Omental fat pad (tissue), 4 donors: ENCODE results near the gene DBF4B. TPM values are rescaled to one million over a fixed set of nuclear protein-coding genes. Genes with fewer than 3 reads are reported as not detected.
A peak's percentile ranks its signal among the peaks of the same experiment; 100 is the strongest.

Experiments
- ATAC-seq: fragments of 150-250 bp; one replicate; pipeline ENCODE4 v1.9.1; 2016; ENCODE audit warnings: mild to moderate bottlenecking, moderate library complexity; ENCODE audit not compliant: low FRiP score
- DNase-seq: peaks from one replicate; pipeline ENCODE4 v3.0.0-alpha.2; 2019; ENCODE audit warnings: low spot score
- total RNA-seq, 4 donors: library from RNA; depleted of rRNA; stranded (reverse); fragments of >200 nt; gene quantifications; one replicate each; pipeline ENCODE4 v1.1.0, GENCODE V29; 2016
- TF ChIP-seq, protein P1 (sequence below), 3 donors: fragments of 450-650 bp; IDR thresholded peaks; one replicate each; pipeline ENCODE4 v1.5.1; 2016 to 2017; ENCODE audit warnings: antibody characterized with exemption in 3 of 3, mild to moderate bottlenecking in 3 of 3, moderate library complexity in 2 of 3

Gene DBF4B
- total RNA-seq, 4 donors from 2014 or later: 1.6 to 6.3 (median 2.5) TPM

DNA sequence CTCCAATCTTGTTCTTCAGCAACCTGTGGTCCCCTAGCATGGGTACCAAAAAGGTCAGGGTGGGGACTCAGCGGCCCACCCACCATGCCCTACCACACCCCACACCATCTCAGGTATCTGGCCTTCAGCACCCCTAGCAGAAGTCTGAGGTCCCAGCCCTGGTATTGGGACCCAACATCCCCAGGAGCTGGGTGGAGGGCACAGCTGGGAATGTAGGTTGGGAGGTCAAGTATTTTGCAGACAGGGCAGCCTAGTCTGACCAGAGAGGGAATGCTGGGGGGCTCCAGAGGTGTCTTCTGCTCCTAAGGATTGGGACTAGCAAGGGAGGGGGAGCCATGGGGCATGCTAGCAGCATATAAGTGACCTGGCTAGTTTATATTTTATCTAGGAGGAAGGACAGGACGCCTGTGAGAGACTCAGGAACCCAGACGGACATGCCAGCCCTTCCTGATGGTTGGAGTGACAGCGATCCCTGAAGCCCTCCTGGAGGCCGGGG, 49.5 kb downstream of the DBF4B start:
- TF ChIP-seq, protein P1, sequence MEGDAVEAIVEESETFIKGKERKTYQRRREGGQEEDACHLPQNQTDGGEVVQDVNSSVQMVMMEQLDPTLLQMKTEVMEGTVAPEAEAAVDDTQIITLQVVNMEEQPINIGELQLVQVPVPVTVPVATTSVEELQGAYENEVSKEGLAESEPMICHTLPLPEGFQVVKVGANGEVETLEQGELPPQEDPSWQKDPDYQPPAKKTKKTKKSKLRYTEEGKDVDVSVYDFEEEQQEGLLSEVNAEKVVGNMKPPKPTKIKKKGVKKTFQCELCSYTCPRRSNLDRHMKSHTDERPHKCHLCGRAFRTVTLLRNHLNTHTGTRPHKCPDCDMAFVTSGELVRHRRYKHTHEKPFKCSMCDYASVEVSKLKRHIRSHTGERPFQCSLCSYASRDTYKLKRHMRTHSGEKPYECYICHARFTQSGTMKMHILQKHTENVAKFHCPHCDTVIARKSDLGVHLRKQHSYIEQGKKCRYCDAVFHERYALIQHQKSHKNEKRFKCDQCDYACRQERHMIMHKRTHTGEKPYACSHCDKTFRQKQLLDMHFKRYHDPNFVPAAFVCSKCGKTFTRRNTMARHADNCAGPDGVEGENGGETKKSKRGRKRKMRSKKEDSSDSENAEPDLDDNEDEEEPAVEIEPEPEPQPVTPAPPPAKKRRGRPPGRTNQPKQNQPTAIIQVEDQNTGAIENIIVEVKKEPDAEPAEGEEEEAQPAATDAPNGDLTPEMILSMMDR (IDR thresholded peaks at IDR 0.05): no peak
- no peak for DNase-seq
- no peak for ATAC-seq

DNA sequence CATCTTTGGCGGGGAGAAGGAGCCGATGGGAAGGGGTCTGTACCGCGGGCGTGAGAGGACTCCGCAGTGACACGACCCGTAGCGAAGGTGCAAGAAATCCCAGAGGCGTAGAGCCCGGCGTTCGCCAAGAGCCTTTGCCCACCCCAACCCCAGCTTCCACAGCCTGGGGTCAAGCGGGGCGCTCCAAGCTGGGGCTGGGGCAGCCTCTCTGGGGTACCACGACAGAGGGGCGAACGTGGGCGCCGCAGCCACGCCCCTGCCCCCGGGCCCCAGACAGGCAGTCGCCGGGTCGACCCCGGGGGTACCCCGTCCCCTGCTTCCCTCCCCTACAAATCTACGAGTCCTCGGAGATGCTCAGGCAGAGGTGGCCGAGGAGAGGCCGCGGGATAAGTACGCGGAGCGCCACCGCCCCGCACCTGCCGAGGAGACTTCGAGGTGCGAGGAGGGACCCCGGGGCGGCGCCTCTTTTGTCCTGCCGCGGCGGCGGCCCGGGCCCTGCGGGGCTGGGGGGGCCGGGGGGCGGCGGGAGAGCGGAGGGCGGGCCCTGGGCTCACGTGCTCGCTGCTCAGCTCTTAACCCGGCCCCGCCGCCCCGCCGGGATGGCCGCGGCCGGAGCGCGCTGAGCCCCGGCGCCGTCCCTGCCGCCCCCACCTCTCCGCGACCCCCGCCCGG, 50.1 kb downstream of the DBF4B start, which contains the start of gene ADAM11:
Gene ADAM11 (plus strand): TSS at position 575 of the 672 bp plus-strand sequence. CDS start 212 bp downstream, outside the sequence.
- TF ChIP-seq, protein P1 (IDR thresholded peaks at IDR 0.05): no peak
- DNase-seq (no peak), ATAC-seq (no peak)

DNA sequence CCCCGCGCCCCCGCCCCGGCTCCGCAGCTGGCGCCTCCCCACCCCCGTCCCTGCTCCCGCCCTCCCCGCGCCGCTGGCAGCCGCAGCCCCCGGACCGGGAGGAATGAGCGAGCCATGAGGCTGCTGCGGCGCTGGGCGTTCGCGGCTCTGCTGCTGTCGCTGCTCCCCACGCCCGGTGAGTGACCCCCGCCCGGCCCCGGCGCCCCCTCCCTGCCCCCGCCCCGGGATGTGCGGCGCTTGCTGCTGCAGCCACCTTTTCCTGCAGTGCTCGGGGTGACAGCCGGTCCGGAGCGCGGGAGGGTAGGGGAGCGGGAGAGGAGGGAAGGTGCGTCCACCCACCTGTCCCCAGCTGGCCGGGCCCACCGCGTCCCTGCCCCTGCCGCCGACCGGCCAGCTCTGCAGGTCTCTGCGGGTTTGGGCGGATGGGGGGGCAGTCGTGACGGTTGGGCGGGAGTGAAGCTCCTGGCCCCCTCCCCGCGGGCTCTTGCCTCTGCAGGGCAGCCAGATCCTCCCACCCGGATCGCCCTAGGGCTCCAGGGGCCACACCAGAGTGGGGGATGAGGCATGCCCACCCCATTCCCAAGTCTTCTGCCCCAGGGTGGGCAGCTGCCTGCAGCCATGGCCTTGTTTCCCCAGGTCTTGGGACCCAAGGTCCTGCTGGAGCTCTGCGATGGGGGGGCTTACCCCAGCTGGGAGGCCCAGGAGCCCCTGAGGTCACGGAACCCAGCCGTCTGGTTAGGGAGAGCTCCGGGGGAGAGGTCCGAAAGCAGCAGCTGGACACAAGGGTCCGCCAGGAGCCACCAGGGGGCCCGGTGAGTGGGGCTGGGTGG, 50.8 kb downstream of the DBF4B start:
- no peak for DNase-seq
- TF ChIP-seq, protein P1 (IDR thresholded peaks at IDR 0.05): no peak
- ATAC-seq: peak; percentile 38

DNA sequence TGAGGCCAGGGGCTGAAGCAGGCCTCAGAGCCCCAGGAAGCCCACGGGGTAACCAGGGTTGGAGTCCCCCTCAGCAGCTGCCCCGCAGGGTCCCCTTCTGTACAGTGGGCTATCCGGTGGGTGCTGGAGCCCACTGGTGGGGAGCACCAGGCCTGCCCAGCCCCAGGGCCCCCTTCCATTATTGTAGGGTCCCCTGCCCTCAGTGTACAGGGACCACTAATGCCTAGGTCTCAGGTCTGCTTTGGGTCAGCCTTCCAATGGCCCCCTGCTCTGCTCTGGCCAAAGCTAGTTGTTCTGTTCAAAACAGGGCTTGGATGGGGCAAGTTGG, 51.4 kb downstream of the DBF4B start:
- no peak for ATAC-seq
- TF ChIP-seq, protein P1 (IDR thresholded peaks at IDR 0.05): no peak
- no peak for DNase-seq

DNA sequence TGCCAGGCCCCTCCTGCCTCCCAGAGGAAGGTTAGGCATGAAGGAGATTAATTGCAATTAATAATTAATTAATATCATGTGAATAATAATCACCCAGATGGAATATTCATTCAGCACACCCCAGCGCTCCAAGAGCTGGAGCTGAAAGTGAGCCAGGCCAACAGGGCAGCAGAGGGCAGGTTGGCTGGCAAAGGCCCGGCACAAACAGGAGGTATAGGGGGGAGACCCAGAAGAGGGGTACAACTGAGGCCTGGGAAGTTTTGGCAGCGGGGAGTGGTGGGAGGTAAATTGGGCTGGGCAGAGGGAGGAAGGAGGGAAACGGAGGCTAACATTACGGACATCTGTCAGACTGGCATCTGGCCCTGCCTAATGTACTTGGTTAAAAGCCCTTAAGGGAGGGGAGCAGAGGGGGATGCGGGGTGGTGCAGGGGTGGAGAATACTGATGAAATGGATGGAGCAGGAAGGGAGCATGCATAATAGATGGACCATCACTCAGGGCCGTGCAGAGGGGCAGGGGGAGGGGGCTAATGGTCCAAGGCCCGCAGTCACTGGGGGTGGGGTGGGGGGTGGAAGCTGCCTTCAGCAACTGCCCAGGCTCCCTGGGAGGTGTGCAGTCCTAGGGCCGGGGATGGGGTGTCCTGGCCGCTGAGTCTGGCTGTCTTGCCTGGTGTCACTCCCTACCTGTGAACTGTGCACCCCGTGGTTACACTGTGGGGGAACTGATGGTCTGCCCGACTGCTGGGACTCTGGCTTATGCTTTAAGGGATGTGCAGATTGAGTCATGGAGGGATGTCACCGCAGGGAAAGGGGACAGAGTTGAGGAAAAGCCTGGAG, 52.2 kb downstream of the DBF4B start:
- TF ChIP-seq, protein P1 (IDR thresholded peaks at IDR 0.05): no peak
- no peak for ATAC-seq
- no peak for DNase-seq

DNA sequence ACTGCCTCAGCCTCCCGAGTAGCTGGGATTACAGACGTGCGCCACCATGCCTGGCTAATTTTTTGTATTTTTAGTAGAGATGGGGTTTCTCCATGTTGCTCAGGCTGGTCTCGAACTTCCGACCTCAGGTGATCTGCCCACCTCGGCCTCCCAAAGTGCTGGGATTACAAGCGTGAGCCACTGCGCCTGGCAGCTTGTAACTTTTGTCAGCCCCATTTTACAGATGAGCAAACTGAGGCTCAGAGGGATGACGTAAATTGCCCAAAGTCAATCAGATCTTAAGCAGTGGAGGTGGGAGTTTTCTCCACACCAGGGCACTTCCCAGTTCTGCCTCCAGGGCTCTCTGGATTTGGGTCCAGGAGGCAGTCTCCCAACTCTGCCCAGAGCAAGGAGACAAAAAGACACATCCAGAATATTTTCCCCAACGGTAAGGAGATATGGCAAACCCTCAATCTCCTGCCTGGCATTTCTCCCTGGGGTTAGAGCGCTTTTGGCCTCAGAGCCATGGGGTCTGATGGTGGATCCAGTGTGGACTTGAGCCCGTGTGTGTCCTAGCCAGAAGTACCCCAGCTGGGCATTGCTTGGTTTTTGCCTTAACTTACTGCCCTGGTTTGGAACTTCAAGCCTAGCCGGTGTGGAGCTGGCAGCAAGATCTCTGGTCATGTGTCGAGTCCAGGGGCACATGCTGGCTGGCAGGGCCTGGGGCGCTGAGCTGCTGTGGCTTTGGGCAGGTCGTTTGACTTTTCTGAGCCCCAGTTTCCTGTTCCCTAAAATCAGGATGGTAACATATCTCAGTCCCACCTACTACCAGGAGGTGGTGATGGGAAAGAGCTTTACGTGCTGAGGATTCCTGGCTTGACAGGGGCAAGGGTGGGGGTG, 53.7 kb downstream of the DBF4B start:
- TF ChIP-seq, protein P1 (IDR thresholded peaks at IDR 0.05): no peak
- DNase-seq: no peak
- no peak for ATAC-seq
